Superior temporal gyrus (tissue), 1 donor: ENCODE results near the gene ATP6V0C.

Experiments used
- DNase-seq: peaks from one replicate; pipeline ENCODE4 v3.0.0-alpha.2; 2016; ENCODE audit errors: extremely low spot score

ATP6V0C gene

GRCh38 chr16:2513405-2514332, at the start of gene ATP6V0C:
Gene ATP6V0C, plus strand, starts transcription at chr16:2513952. Its CDS starts 152 bp downstream, at chr16:2514104.
- DNase-seq: peak; percentile 91

GRCh38 chr16:2464333-2464732, 49.4 kb upstream of the ATP6V0C start:
- no peak for DNase-seq

- no peak for DNase-seq
These were observed 47.9 kb upstream of the ATP6V0C start for GRCh38 chr16:2465653-2466415.

GRCh38 chr16:2466667-2467527, 46.9 kb upstream of the ATP6V0C start:
- no peak for DNase-seq

GRCh38 chr16:2467528-2468232, 46.1 kb upstream of the ATP6V0C start:
- no peak for DNase-seq

- DNase-seq: no peak
These were observed 45.5 kb upstream of the ATP6V0C start for GRCh38 chr16:2468233-2468724.

GRCh38 chr16:2468725-2469398, 44.9 kb upstream of the ATP6V0C start:
- DNase-seq: no peak

- DNase-seq: no peak
These were observed 44.1 kb upstream of the ATP6V0C start for GRCh38 chr16:2469399-2470233.

- no peak for DNase-seq
These were observed 43.5 kb upstream of the ATP6V0C start for GRCh38 chr16:2470234-2470601.

GRCh38 chr16:2470603-2471015, 43.1 kb upstream of the ATP6V0C start:
- no peak for DNase-seq

- no peak for DNase-seq
These were observed 42.6 kb upstream of the ATP6V0C start, which contains the start of gene NTN3 for GRCh38 chr16:2471016-2471652. Gene NTN3, plus strand, starts transcription at chr16:2471297. Its CDS starts 405 bp downstream, at chr16:2471702.

- DNase-seq: no peak
These were observed 41.9 kb upstream of the ATP6V0C start for GRCh38 chr16:2471653-2472487.

GRCh38 chr16:2472488-2472864, 41.3 kb upstream of the ATP6V0C start:
- DNase-seq: no peak

- DNase-seq: no peak
These were observed 40.8 kb upstream of the ATP6V0C start for GRCh38 chr16:2472885-2473445.

- DNase-seq: no peak
These were observed 40.3 kb upstream of the ATP6V0C start for GRCh38 chr16:2473446-2473926.

- peak; percentile 59 for DNase-seq
These were observed 39.5 kb upstream of the ATP6V0C start for GRCh38 chr16:2473999-2474876.
